GM18505 (cell line): ENCODE results near the gene TNFRSF4.

Source experiments
- ATAC-seq: cut with Tn5 transposase; IDR thresholded peaks from one replicate; pipeline ENCODE4 v1.9.1; 2021; ENCODE audit not compliant: unreplicated experiment
- POLR2A ChIP-seq: IDR thresholded peaks from 4 replicates; pipeline ENCODE4 v1.6.1; 2011; ENCODE audit warnings: borderline replicate concordance; ENCODE audit not compliant: insufficient read depth, insufficient read length; ENCODE audit errors: extremely low read depth

The TNFRSF4 gene

GRCh38 chr1:1232208-1232795, 18.3 kb upstream of the TNFRSF4 start, which contains the start of gene B3GALT6:
B3GALT6 (plus strand) TSS chr1:1232237; CDS start chr1:1232279, 42 bp downstream.
- peak; percentile 59 for TF ChIP-seq POLR2A
- ATAC-seq = no peak

- TF ChIP-seq POLR2A = peak; percentile 94
- peak; percentile 87 for ATAC-seq
These were observed 17.7 kb upstream of the TNFRSF4 start, which contains the start of gene SDF4 for GRCh38 chr1:1231400-1232207. SDF4 (minus strand) TSS chr1:1232001; CDS start chr1:1228772, 3,229 bp downstream.

DNA sequence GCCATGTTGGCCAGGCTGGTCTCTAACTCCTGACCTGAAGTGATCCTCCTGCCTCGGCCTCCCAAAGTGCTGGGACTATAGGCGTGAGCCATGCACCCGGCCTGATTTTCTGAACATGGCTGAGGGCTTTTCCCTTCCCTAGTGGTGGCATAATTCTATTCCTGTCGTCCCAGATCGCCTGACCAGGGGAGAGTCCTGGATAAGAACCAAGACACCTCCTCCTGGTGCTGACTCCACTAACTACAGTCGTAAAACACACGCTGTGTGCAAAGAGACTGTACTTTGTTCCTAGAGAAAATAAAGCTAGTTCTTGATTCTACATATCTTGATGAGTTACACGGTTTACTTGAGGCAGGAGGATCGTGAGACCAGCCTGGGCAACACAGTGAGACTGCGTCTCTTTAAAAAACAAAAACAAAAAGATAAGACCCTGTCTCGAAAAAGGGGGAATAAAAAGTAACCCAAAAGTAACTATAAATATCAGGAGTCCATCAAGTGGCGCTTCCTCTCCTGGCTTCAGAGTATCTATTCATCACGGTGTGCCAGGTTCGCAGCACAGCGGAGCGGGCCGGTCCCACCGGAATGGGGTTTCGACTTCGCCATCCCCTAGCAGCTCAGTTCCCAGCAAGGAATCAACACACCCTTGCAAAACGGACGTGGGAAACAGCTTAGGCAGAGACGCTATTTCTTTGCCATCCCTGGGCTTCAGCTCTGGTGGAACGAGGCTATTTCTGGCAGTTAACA, 16.9 kb upstream of the TNFRSF4 start:
- TF ChIP-seq POLR2A = no peak
- ATAC-seq = no peak

DNA sequence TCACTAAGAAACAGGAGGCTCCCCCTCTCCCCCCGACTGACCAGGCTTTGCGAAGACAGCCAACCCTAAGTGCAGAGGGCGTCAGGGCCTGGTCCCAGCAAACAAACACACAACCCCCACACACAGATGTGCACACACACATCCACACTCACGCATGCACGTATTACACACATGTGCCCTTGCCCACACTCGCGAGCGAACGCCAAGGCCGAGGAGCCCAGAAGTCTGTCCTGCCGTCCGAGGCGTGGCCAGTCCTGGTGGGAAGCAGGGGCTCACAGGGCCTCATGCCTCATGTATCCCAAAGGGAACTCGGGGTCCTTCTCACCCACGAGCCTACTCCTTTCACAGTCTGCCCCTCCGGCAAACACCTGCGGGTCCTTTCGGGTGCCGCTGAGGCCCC, 15.8 kb upstream of the TNFRSF4 start:
- no peak for TF ChIP-seq POLR2A
- ATAC-seq = no peak

GRCh38 chr1:1228596-1229321, 14.8 kb upstream of the TNFRSF4 start:
- no peak for ATAC-seq
- TF ChIP-seq POLR2A = no peak

GRCh38 chr1:1228187-1228586, 14.2 kb upstream of the TNFRSF4 start:
- TF ChIP-seq POLR2A = no peak
- ATAC-seq = no peak

DNA sequence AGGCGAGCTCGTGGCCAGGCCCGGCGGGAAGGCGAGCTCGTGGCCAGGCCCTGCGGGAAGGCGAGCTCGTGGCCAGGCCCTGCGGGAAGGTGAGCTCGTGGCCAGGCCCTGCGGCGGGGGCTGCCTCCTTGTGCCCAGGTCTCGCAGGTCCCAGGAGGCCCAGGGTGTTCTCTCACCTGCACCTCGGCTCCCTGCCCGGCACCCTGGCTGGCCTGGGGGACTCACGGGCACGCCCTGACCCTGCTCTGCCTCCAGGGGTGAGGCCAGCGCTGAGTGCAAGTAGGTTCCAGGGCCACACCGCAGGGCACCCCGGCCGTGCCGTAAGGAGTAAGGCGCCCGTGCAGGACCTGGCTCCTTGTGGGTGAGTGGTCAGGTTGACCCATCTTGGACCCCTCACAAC, 13.4 kb upstream of the TNFRSF4 start:
- no peak for ATAC-seq
- no peak for TF ChIP-seq POLR2A

- ATAC-seq = no peak
- no peak for TF ChIP-seq POLR2A
These were observed 12.8 kb upstream of the TNFRSF4 start for GRCh38 chr1:1226566-1227362.

DNA sequence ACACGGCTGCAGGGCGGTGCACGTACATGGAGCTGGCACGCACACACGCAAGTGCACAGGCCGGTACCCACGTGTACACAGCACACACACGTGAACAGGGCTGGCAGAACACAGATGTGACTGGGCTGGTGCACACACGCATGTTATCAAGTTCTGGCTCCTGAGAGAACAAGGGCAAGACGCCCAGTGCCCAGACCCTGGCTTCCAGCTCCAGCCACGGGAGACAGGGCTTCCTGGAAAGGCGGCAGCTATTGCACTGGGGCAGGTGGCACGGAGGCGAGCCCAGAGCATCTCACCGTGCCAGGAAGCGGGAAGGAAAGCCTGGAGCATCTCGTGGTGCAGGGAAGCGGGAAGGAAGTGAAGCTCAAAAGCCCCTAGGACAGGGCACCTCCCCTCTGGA, 12.0 kb upstream of the TNFRSF4 start:
- no peak for TF ChIP-seq POLR2A
- no peak for ATAC-seq

DNA sequence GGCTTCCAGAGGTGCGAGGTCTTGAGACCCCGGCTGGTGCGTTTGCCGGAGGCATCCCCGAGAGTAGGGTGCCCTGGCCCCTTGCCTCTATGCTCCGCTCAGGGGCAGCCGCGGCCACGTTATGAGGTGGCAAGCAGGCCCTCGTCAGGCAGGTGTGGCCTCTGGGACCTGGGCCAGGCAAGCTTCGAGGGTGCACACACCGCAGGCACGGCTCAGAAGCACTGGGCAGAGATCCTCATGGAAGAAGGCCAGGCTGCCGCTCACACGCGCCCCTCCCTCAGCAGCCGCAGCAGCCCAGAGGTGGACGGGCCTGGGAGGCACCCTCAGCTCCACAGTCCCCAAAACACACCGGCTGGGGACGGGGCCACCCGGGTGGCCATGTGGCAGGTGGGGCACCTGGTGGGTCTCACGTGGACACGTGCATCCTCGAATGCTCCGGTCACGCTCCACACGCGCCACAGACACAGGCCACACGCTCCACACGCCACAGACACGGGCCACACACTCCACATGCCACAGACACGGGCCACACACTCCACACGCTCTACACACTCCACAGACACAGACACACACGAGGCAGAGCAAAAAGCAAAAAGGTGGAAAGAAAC, 11.4 kb upstream of the TNFRSF4 start:
- no peak for ATAC-seq
- TF ChIP-seq POLR2A = no peak

GRCh38 chr1:1223891-1224290, 9.9 kb upstream of the TNFRSF4 start:
- ATAC-seq = no peak
- TF ChIP-seq POLR2A = no peak

GRCh38 chr1:1223321-1223720, 9.4 kb upstream of the TNFRSF4 start:
- TF ChIP-seq POLR2A = no peak
- ATAC-seq = no peak
